ENCODE data around the gene ZC3H18.

ZC3H18 gene

DNA sequence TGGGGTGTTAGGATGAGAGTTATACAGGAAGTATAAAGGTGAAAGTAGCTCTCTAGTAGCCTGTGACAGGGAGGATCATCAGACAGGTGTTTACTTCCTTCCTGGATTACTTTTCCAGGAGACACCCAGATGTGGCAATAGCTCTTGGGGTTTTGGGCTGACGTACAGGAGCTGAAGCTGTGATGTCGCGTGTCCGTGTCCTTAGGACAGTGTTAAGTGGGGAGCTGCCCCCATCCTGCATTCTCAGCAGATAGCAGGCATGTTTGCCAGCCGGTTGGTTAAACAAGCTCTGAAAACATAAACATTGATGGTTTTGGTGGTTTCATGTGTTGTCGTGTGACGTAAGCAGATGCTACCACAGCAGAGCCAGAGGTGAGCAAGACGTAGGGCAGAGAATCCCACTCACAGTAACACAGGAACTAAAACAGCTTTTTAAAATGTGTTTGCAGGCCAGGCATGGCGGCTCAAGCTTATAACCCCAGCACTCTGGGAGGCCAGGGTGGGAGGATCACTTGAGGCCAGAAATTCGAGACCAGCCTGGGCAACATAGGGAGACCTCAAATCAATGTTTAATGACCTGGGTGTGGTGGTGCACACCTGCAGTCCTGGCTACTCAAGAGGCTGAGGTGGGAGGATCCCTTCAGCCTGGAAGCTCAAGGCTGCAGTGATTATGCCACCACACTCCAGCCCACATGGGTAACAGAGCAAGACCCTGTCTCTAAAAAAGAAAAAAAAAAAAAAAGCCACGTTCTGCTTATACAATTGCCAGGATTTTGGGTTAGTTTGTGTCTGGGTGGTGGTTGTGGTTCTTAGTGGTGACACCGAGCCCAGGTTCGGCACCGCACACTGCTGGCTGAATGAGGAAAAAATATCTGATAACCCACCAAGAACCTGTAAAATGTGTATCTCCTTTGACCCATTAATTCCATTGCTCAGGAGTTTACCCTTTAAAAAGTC is 49.9 kb downstream of the ZC3H18 start:
- Histone ChIP-seq H3K4me1 (ENCODE audit: control insufficient read depth, insufficient read depth, low read length) (no peaks in the 10 kb centered on the region), H3K36me3 (ENCODE audit: control insufficient read depth, insufficient read depth, low read length, severe bottlenecking) (peaks cover 45% of the 10 kb centered on the region), H3K9me3 (ENCODE audit: control insufficient read depth, low read length) (no peaks in the 10 kb centered on the region), H3K27me3 (replicated peaks; ENCODE audit: control insufficient read depth, insufficient read depth, low read length) (no peaks in the 10 kb centered on the region), H3K9ac (ENCODE audit: low read length) (no peak overlapping the region), H3K4me3 (ENCODE audit: low read length) (no peak overlapping the region)
- no peak for DNase-seq (ENCODE audit: low read depth)

GRCh38 chr16:88622125-88622524 is 51.9 kb downstream of the ZC3H18 start:
- Histone ChIP-seq H3K27me3 (replicated peaks; ENCODE audit: control insufficient read depth, insufficient read depth, low read length) (no peaks in the 10 kb centered on the region), H3K9ac (ENCODE audit: low read length) (no peak overlapping the region), H3K4me1 (ENCODE audit: control insufficient read depth, insufficient read depth, low read length) (no peaks in the 10 kb centered on the region), H3K4me3 (ENCODE audit: low read length) (no peak overlapping the region), H3K9me3 (ENCODE audit: control insufficient read depth, low read length) (no peaks in the 10 kb centered on the region), H3K36me3 (ENCODE audit: control insufficient read depth, insufficient read depth, low read length, severe bottlenecking) (peaks cover 59% of the 10 kb centered on the region)
- DNase-seq (ENCODE audit: low read depth) = no peak

DNA sequence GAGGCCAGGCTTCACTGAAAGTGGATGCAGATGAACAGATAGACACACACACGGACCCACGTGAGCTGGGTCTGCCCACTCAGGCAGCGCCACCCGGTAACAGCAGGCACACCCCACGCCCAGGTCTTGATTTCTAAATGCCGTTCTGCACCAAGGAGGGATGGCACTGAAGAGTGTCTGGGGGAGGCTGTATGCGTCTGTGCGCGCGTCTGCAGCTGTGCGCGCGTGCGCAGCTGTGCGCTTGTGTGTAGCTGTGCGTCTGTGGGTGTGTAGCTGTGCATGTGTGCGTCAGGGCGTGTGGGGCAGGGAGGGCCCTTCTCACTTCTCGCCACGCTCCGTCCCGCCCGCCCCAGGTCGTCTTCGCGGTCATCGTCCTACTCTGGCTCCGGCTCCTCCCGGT is 52.7 kb downstream of the ZC3H18 start:
- Histone ChIP-seq H3K4me3 (ENCODE audit: low read length) (no peak overlapping the region), H3K36me3 (ENCODE audit: control insufficient read depth, insufficient read depth, low read length, severe bottlenecking) (peaks cover 65% of the 10 kb centered on the region), H3K9ac (ENCODE audit: low read length) (no peak overlapping the region), H3K27me3 (replicated peaks; ENCODE audit: control insufficient read depth, insufficient read depth, low read length) (no peaks in the 10 kb centered on the region), H3K4me1 (ENCODE audit: control insufficient read depth, insufficient read depth, low read length) (no peaks in the 10 kb centered on the region), H3K9me3 (ENCODE audit: control insufficient read depth, low read length) (no peaks in the 10 kb centered on the region)
- no peak for DNase-seq (ENCODE audit: low read depth)

GRCh38 chr16:88623858-88624257 is 53.7 kb downstream of the ZC3H18 start:
- Histone ChIP-seq H3K36me3 (ENCODE audit: control insufficient read depth, insufficient read depth, low read length, severe bottlenecking) (peaks cover 73% of the 10 kb centered on the region), H3K9me3 (ENCODE audit: control insufficient read depth, low read length) (no peaks in the 10 kb centered on the region)

DNA sequence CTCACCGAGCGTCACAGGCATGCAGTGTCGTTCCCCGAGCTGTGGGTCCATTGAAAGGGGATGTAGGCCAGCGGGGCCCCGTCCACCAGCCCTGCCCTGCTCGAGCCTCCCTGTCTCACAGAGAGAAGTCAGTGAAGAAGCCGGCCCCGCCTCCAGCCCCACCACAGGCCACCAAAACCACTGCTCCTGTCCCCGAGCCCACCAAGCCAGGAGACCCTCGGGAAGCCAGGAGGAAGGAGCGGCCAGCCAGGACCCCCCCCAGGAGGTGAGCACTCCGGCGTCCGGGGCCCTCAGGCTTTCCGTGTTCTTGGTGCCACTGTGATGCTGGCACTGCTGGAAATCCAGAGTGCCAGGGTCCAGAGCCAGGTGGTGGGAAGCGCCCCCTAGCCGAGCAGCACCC is 54.3 kb downstream of the ZC3H18 start:
- Histone ChIP-seq H3K27me3 (replicated peaks; ENCODE audit: control insufficient read depth, insufficient read depth, low read length) (no peaks in the 10 kb centered on the region), H3K4me3 (ENCODE audit: low read length) (no peak overlapping the region), H3K9ac (ENCODE audit: low read length) (no peak overlapping the region), H3K9me3 (ENCODE audit: control insufficient read depth, low read length) (no peaks in the 10 kb centered on the region), H3K36me3 (ENCODE audit: control insufficient read depth, insufficient read depth, low read length, severe bottlenecking) (peaks cover 72% of the 10 kb centered on the region), H3K4me1 (ENCODE audit: control insufficient read depth, insufficient read depth, low read length) (no peaks in the 10 kb centered on the region)
- no peak for DNase-seq (ENCODE audit: low read depth)

More at GRCh38 chr16:88623858-88624257, 53.7 kb downstream of the ZC3H18 start:
- DNase-seq (ENCODE audit: low read depth) = no peak
- Histone ChIP-seq H3K27me3 (replicated peaks; ENCODE audit: control insufficient read depth, insufficient read depth, low read length) (no peaks in the 10 kb centered on the region), H3K4me1 (ENCODE audit: control insufficient read depth, insufficient read depth, low read length) (no peaks in the 10 kb centered on the region), H3K4me3 (ENCODE audit: low read length) (no peak overlapping the region), H3K9ac (ENCODE audit: low read length) (no peak overlapping the region)

DNA sequence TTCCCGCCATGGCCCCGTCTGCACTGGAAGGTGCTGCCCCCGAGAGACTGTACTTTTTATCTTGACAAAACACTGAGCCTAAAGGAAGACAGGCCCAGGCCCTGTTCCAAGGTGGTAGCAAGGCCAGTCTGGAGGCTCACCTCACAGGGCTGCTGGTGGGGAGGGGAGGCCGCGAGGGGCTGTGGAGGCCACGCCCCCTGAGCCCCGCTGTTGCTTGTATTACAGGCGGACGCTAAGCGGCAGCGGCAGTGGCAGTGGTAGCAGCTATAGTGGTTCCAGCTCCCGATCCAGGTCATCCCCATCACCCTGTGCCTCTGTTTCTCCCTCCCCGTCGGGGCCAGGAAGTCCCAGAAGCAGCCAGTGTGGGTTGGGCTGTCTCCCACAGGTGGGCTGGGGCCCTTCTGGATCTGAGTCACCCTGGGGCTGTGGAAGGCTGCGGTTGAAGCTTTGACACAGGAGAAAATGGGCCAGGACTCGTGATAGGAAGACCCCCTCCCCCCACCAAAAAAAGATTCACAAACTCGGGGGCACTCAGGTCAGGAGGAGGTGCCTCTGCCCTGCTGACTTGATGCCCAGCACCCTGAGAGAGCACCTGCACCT is 54.9 kb downstream of the ZC3H18 start:
- Histone ChIP-seq H3K36me3 (ENCODE audit: control insufficient read depth, insufficient read depth, low read length, severe bottlenecking) (peaks cover 75% of the 10 kb centered on the region), H3K4me3 (ENCODE audit: low read length) (no peak overlapping the region), H3K27me3 (replicated peaks; ENCODE audit: control insufficient read depth, insufficient read depth, low read length) (no peaks in the 10 kb centered on the region), H3K9ac (ENCODE audit: low read length) (no peak overlapping the region), H3K9me3 (ENCODE audit: control insufficient read depth, low read length) (no peaks in the 10 kb centered on the region), H3K4me1 (ENCODE audit: control insufficient read depth, insufficient read depth, low read length) (no peaks in the 10 kb centered on the region)
- DNase-seq (ENCODE audit: low read depth) = no peak

DNA sequence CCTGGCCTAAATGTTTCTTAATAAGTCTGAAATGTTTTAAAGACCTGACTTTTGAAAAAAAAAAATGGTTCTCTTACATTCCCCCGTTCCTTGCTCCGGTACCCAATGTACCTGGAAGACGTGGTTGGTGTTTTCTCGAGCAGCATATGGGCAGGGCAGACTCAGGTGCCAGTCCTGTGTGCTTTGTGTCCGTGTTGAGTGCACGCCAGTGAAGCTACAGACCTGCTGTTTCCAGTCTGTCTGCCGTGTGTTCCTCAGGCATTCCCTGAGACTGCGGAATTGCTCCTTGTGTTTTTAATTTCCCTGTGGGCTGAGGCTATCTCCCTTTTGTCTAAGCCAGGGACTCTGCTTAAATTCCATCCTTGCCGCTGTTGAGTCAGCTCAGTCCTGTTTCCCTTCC is 56.4 kb downstream of the ZC3H18 start:
- no peaks in the 10 kb centered on the region for H3K9me3 ChIP-seq (ENCODE audit: control insufficient read depth, low read length)
- H3K9ac ChIP-seq (ENCODE audit: low read length) = no peak overlapping the region
- H3K27me3 ChIP-seq (replicated peaks; ENCODE audit: control insufficient read depth, insufficient read depth, low read length) = no peaks in the 10 kb centered on the region
- peaks cover 82% of the 10 kb centered on the region for H3K36me3 ChIP-seq (ENCODE audit: control insufficient read depth, insufficient read depth, low read length, severe bottlenecking)
- DNase-seq (ENCODE audit: low read depth) = no peak
- no peaks in the 10 kb centered on the region for H3K4me1 ChIP-seq (ENCODE audit: control insufficient read depth, insufficient read depth, low read length)
- no peak overlapping the region for H3K4me3 ChIP-seq (ENCODE audit: low read length)

DNA sequence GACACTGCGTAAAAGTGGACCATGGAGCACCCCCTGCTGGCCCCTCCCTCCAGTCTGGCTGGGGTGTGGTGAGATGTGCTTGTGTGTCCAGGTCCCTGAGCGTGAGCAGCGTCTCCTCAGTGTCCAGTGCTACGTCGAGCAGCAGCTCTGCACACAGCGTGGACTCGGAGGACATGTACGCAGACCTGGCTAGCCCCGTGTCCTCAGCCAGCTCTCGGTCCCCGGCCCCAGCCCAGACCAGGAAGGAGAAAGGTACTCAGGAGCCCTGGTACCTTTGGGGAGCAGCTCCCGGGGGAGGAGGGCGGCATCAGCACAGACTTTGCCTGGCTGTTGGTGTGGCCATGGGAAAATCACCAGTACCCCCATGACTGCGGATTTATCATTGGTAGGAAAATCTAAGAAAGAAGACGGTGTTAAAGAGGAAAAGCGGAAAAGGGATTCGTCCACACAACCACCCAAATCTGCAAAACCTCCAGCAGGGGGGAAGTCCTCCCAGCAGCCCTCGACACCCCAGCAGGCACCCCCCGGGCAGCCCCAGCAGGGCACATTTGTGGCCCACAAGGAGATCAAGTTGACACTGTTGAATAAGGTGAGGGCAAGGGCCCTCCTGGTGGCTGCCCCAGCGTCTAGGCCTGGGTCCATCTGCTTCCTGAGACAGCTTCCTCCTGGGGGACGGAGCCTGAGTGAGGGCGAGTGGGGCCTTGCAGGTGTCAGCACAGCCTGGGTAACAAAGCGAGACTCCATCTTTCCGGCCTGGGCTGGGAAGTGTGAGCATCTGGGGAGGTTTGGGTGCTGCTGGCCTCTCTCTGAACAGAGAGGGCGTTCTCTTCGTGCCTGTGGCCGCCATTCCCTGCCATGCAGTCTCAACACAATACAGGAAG is 57.6 kb downstream of the ZC3H18 start:
- Histone ChIP-seq H3K9me3 (ENCODE audit: control insufficient read depth, low read length) (no peaks in the 10 kb centered on the region), H3K4me1 (ENCODE audit: control insufficient read depth, insufficient read depth, low read length) (no peaks in the 10 kb centered on the region), H3K9ac (ENCODE audit: low read length) (no peak overlapping the region), H3K4me3 (ENCODE audit: low read length) (no peak overlapping the region), H3K27me3 (replicated peaks; ENCODE audit: control insufficient read depth, insufficient read depth, low read length) (no peaks in the 10 kb centered on the region), H3K36me3 (ENCODE audit: control insufficient read depth, insufficient read depth, low read length, severe bottlenecking) (peaks cover 82% of the 10 kb centered on the region)
- DNase-seq (ENCODE audit: low read depth) = no peak

- H3K27me3 ChIP-seq (replicated peaks; ENCODE audit: control insufficient read depth, insufficient read depth, low read length) = no peaks in the 10 kb centered on the region
- H3K36me3 ChIP-seq (ENCODE audit: control insufficient read depth, insufficient read depth, low read length, severe bottlenecking) = peaks cover 75% of the 10 kb centered on the region
- no peak overlapping the region for H3K9ac ChIP-seq (ENCODE audit: low read length)
- no peaks in the 10 kb centered on the region for H3K9me3 ChIP-seq (ENCODE audit: control insufficient read depth, low read length)
- no peak for DNase-seq (ENCODE audit: low read depth)
- no peak overlapping the region for H3K4me3 ChIP-seq (ENCODE audit: low read length)
- no peaks in the 10 kb centered on the region for H3K4me1 ChIP-seq (ENCODE audit: control insufficient read depth, insufficient read depth, low read length)
Observed at GRCh38 chr16:88628512-88628974, 58.3 kb downstream of the ZC3H18 start.

GRCh38 chr16:88629835-88630234 is 59.6 kb downstream of the ZC3H18 start:
- Histone ChIP-seq H3K27me3 (replicated peaks; ENCODE audit: control insufficient read depth, insufficient read depth, low read length) (no peaks in the 10 kb centered on the region), H3K9me3 (ENCODE audit: control insufficient read depth, low read length) (no peaks in the 10 kb centered on the region), H3K4me1 (ENCODE audit: control insufficient read depth, insufficient read depth, low read length) (no peaks in the 10 kb centered on the region), H3K36me3 (ENCODE audit: control insufficient read depth, insufficient read depth, low read length, severe bottlenecking) (peaks cover 62% of the 10 kb centered on the region), H3K4me3 (ENCODE audit: low read length) (no peak overlapping the region), H3K9ac (ENCODE audit: low read length) (no peak overlapping the region)
- DNase-seq (ENCODE audit: low read depth) = no peak

DNA sequence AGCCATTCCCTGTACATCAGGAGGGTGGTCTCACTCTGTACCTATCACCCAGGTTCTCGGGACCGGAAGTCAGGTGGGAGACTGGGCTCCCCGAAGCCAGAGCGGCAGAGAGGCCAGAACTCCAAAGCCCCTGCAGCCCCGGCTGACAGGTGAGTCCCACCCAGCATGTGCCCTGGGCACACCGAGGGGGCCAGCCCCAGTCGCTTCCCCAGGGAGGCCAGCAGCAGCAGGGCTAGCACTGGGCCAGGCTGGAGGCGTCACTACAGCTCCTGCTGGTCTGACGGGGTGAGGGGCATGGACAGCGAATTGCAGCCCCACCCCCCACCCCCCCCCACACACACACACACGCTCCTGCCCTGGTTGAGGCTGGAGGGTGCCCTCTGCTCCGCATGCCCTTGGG is 60.2 kb downstream of the ZC3H18 start:
- no peaks in the 10 kb centered on the region for H3K4me1 ChIP-seq (ENCODE audit: control insufficient read depth, insufficient read depth, low read length)
- peaks cover 56% of the 10 kb centered on the region for H3K36me3 ChIP-seq (ENCODE audit: control insufficient read depth, insufficient read depth, low read length, severe bottlenecking)
- DNase-seq (ENCODE audit: low read depth) = no peak
- no peaks in the 10 kb centered on the region for H3K9me3 ChIP-seq (ENCODE audit: control insufficient read depth, low read length)
- H3K9ac ChIP-seq (ENCODE audit: low read length) = no peak overlapping the region
- H3K4me3 ChIP-seq (ENCODE audit: low read length) = no peak overlapping the region
- H3K27me3 ChIP-seq (replicated peaks; ENCODE audit: control insufficient read depth, insufficient read depth, low read length) = no peaks in the 10 kb centered on the region

All from adipocyte (in vitro differentiated cells).